ENCODE results near the gene NDRG4.
"Not testable (repeated sequence)": the region's sequence is repeated elsewhere in the genome, so short reads cannot be mapped to it uniquely, and the experiment has no call there.

Gene NDRG4

GRCh38 chr16:58485184-58485887 lies 14.6 kb upstream of the NDRG4 start:
- Mint-ChIP-seq H3K4me3 (peak overlapping the region in 1 of 3 experiments; percentile 50), H3K4me1 (peaks cover 11% of the 10 kb centered on the region), H3K9me3 (no peaks in the 10 kb centered on the region), H3K27ac (peak overlapping the region in 1 of 3 experiments; percentile 36), H3K27me3 (ENCODE audit: low read depth) (peaks cover 19% of the 10 kb centered on the region), H3K36me3 (ENCODE audit: low read depth) (no peaks in the 10 kb centered on the region)
- no peak for TF ChIP-seq CTCF (IDR thresholded peaks at IDR 0.05; ENCODE audit: unreplicated experiment in 3 of 3)

GRCh38 chr16:58487566-58488351 lies 12.2 kb upstream of the NDRG4 start:
- Mint-ChIP-seq H3K4me1 (peaks cover 19% of the 10 kb centered on the region), H3K4me3 (peak overlapping the region in 1 of 3 experiments; percentile 47), H3K9me3 (no peaks in the 10 kb centered on the region), H3K27me3 (ENCODE audit: low read depth) (peaks cover 17% of the 10 kb centered on the region), H3K27ac (no peak overlapping the region), H3K36me3 (ENCODE audit: low read depth) (no peaks in the 10 kb centered on the region)
- peak; percentile 88 to 97 (median 90) for TF ChIP-seq CTCF (IDR thresholded peaks at IDR 0.05; ENCODE audit: unreplicated experiment in 3 of 3)

- Mint-ChIP-seq H3K9me3 (no peaks in the 10 kb centered on the region), H3K27ac (no peak overlapping the region), H3K36me3 (ENCODE audit: low read depth) (no peaks in the 10 kb centered on the region), H3K4me1 (peaks cover 18% of the 10 kb centered on the region), H3K27me3 (ENCODE audit: low read depth) (peaks cover 18% of the 10 kb centered on the region), H3K4me3 (no peak overlapping the region)
- TF ChIP-seq CTCF (IDR thresholded peaks at IDR 0.05; ENCODE audit: unreplicated experiment in 3 of 3), result no peak
Observed at GRCh38 chr16:58488531-58488930, 11.4 kb upstream of the NDRG4 start.

DNA sequence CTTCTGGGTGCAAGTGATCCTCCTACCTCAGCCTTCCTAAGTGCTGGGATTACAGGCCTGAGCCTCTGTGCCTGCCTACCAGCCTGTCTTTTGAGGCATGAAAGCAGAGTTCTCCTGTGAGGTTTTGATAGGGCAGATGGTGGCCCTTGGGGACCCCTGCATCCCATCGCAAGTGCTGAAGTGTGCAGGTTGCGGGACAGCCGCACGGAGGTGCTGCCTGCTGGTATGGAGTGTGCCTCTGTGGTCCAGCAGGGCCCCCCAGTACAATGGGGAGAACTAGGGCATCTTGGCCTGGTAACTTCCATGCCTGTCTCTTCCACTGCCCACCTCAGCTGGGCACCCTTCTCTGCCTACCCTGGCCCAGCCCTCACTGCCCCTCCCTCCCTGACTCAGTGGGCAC lies 9.9 kb upstream of the NDRG4 start:
- Mint-ChIP-seq H3K9me3 (no peaks in the 10 kb centered on the region), H3K4me3 (no peak overlapping the region), H3K27me3 (ENCODE audit: low read depth) (peaks cover 20% of the 10 kb centered on the region), H3K27ac (no peak overlapping the region), H3K4me1 (peaks cover 18% of the 10 kb centered on the region), H3K36me3 (ENCODE audit: low read depth) (no peaks in the 10 kb centered on the region)
- no peak for TF ChIP-seq CTCF (IDR thresholded peaks at IDR 0.05; ENCODE audit: unreplicated experiment in 3 of 3)

GRCh38 chr16:58490539-58490938 lies 9.4 kb upstream of the NDRG4 start:
- peaks cover 20% of the 10 kb centered on the region for H3K4me1 Mint-ChIP-seq
- H3K27me3 Mint-ChIP-seq (ENCODE audit: low read depth), result peaks cover 20% of the 10 kb centered on the region
- H3K4me3 Mint-ChIP-seq; H3K9me3 Mint-ChIP-seq; H3K36me3 Mint-ChIP-seq (ENCODE audit: low read depth); H3K27ac Mint-ChIP-seq: not testable (repeated sequence)

- H3K4me3 Mint-ChIP-seq, result no peak overlapping the region
- no peaks in the 10 kb centered on the region for H3K9me3 Mint-ChIP-seq
- peaks cover 20% of the 10 kb centered on the region for H3K27me3 Mint-ChIP-seq (ENCODE audit: low read depth)
- H3K36me3 Mint-ChIP-seq (ENCODE audit: low read depth), result no peaks in the 10 kb centered on the region
- H3K4me1 Mint-ChIP-seq, result peaks cover 23% of the 10 kb centered on the region
- no peak overlapping the region for H3K27ac Mint-ChIP-seq
- TF ChIP-seq CTCF (IDR thresholded peaks at IDR 0.05; ENCODE audit: unreplicated experiment in 3 of 3), result no peak
Observed at GRCh38 chr16:58492066-58492465, 7.9 kb upstream of the NDRG4 start.
